Gastrocnemius medialis (tissue), 4 donors: ENCODE results near the gene ATXN1. TPM values are rescaled to one million over a fixed set of nuclear protein-coding genes. Genes with fewer than 3 reads are reported as not detected.

Source experiments
- ATAC-seq, 2 donors: fragments of 150-250 bp; one replicate each; pipeline ENCODE4 v1.9.1; 2016
- DNase-seq, 2 donors: peaks; one replicate each; pipeline ENCODE4 v3.0.0-alpha.2; 2019
- H3K27ac ChIP-seq, 4 donors: fragments of 200-600 bp; sonication (generic); 1 replicate in 1 of 4; 2 replicates in 3 of 4; pipeline ENCODE4 v1.5.1; 2016 to 2018; ENCODE audit warnings: mild to moderate bottlenecking in 2 of 4, moderate library complexity in 1 of 4
- H3K27me3 ChIP-seq, 3 donors: fragments of 200-600 bp; sonication (generic) in 2 of 3; 1 replicate in 1 of 3; 2 replicates in 2 of 3; pipeline versions ENCODE4 v1.5.1 to v1.6.0; 2016 to 2019; ENCODE audit warnings: mild to moderate bottlenecking in 1 of 3, moderate library complexity in 1 of 3
- H3K36me3 ChIP-seq, 2 donors: fragments of 200-600 bp; sonication (generic) in 1 of 2; one replicate each; pipeline ENCODE4 v1.5.1; 2017 to 2018
- H3K4me1 ChIP-seq, 2 donors: fragments of 200-600 bp; sonication (generic) in 1 of 2; one replicate each; pipeline ENCODE4 v1.5.1; 2016 to 2017; ENCODE audit warnings: mild to moderate bottlenecking in 2 of 2
- H3K4me3 ChIP-seq, 4 donors: fragments of 200-600 bp; sonication (generic) in 3 of 4; 1 replicate in 1 of 4; 2 replicates in 3 of 4; pipeline ENCODE4 v1.5.1; 2016 to 2019; ENCODE audit warnings: mild to moderate bottlenecking in 2 of 4
- H3K9me3 ChIP-seq, 3 donors: fragments of 200-600 bp; sonication (generic) in 2 of 3; 1 replicate in 1 of 3; 2 replicates in 2 of 3; pipeline ENCODE4 v1.5.1; 2016 to 2019
- POLR2A ChIP-seq, 2 donors: fragments of 450-650 bp; IDR thresholded peaks; one replicate each; pipeline ENCODE4 v1.6.1; 2017; ENCODE audit warnings: antibody characterized with exemption in 2 of 2, mild to moderate bottlenecking in 2 of 2, moderate library complexity in 2 of 2
- in situ Hi-C, 4 donors: fragments of 200-750 bp; cut with MboI; loops; one replicate each; pipeline versions ENCODE4 v1.15.0 to v1.8.0; 2017; ENCODE audit warnings: low sequenced_read_pairs in 4 of 4
- intact Hi-C: fragments of 100-400 bp; cut with DNase I; formaldehyde crosslinking; loops from one replicate; pipeline ENCODE4 v1.15.1; 2023; ENCODE audit warnings: low total_unique reads
- total RNA-seq, 4 donors: library from RNA; depleted of rRNA; stranded (reverse); fragments of >200 nt; gene quantifications; one replicate each; pipeline versions ENCODE4 v1.1.0 to v1.2.3, GENCODE V29; 2016
- TF ChIP-seq, protein P1 (sequence below), 5 experiments: fragments of 450-650 bp in 3 of 5; fragments of 200-600 bp in 2 of 5; sonication (generic) in 2 of 5; IDR thresholded peaks in 4 of 5; conservative IDR thresholded peaks in 1 of 5; 1 replicate in 4 of 5; 2 replicates in 1 of 5; pipeline ENCODE4 v1.5.1; 2016 to 2019; ENCODE audit warnings: antibody characterized with exemption in 5 of 5, mild to moderate bottlenecking in 3 of 5, moderate library complexity in 3 of 5

ATXN1 gene
- total RNA-seq, 4 donors from 2014 or later, result 21.8 to 42.9 (median 33.1) TPM

DNA sequence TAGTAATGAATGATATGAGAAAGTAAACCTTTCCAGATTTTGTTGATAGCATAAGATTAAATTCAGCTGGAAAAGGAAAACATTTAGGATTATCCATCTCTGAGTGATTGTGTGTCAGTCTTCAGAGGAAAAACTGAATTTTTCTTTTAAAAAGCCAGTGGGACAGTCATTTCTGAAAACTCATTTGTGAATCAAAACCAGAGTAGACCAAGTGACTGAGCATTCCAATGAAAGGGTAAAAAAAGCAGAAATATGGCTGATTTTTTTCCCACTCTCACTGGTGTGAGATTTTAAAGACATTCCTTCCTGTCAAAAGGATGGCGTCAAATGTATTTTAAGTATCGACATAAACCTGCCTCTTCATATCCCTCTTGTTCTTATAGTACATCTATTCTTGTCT, 308.9 kb downstream of the ATXN1 start:
- Histone ChIP-seq H3K27me3 (no peaks in the 10 kb centered on the region), H3K4me1 (no peaks in the 10 kb centered on the region), H3K9me3 (no peaks in the 10 kb centered on the region), H3K36me3 (no peaks in the 10 kb centered on the region), H3K27ac (no peak overlapping the region), H3K4me3 (no peak overlapping the region)
- DNase-seq (no peak), ATAC-seq (no peak)
- in situ Hi-C loops, result no loop called here
- intact Hi-C loops, result no loop called here
- TF ChIP-seq POLR2A (IDR thresholded peaks at IDR 0.05), result no peak
- TF ChIP-seq, protein P1, sequence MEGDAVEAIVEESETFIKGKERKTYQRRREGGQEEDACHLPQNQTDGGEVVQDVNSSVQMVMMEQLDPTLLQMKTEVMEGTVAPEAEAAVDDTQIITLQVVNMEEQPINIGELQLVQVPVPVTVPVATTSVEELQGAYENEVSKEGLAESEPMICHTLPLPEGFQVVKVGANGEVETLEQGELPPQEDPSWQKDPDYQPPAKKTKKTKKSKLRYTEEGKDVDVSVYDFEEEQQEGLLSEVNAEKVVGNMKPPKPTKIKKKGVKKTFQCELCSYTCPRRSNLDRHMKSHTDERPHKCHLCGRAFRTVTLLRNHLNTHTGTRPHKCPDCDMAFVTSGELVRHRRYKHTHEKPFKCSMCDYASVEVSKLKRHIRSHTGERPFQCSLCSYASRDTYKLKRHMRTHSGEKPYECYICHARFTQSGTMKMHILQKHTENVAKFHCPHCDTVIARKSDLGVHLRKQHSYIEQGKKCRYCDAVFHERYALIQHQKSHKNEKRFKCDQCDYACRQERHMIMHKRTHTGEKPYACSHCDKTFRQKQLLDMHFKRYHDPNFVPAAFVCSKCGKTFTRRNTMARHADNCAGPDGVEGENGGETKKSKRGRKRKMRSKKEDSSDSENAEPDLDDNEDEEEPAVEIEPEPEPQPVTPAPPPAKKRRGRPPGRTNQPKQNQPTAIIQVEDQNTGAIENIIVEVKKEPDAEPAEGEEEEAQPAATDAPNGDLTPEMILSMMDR (IDR thresholded peaks at IDR 0.05 in 4 of 5, conservative IDR thresholded peaks at IDR 0.05 in 1 of 5), result no peak

DNA sequence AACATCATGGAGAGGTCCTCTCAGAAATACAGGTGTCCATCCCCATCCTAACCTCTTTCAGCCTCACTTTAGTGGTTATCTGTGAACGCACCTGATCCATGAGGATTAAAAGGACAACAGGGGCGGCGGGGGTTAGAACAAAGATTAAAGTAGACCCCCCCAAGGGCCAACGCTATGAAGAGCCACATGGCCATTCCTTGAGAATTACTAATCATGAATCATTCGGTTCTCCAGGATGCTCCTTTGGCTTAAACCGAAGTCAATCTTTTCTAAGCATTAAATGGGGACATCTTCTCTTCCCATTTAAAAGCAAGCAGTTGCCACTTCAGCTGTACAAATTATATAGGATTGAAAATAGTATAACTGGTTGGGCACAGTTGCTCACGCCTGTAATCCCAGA, 310.4 kb downstream of the ATXN1 start:
- H3K4me1 ChIP-seq, result no peaks in the 10 kb centered on the region
- intact Hi-C loops (no loop called here), in situ Hi-C loops (no loop called here)
- DNase-seq (no peak), ATAC-seq (no peak)
- H3K27me3 ChIP-seq, result no peaks in the 10 kb centered on the region
- H3K27ac ChIP-seq, result no peak overlapping the region
- H3K4me3 ChIP-seq, result no peak overlapping the region
- no peaks in the 10 kb centered on the region for H3K36me3 ChIP-seq
- H3K9me3 ChIP-seq, result no peaks in the 10 kb centered on the region
- no peak for TF ChIP-seq POLR2A (IDR thresholded peaks at IDR 0.05)
- TF ChIP-seq, protein P1 (IDR thresholded peaks at IDR 0.05 in 4 of 5, conservative IDR thresholded peaks at IDR 0.05 in 1 of 5), result no peak

DNA sequence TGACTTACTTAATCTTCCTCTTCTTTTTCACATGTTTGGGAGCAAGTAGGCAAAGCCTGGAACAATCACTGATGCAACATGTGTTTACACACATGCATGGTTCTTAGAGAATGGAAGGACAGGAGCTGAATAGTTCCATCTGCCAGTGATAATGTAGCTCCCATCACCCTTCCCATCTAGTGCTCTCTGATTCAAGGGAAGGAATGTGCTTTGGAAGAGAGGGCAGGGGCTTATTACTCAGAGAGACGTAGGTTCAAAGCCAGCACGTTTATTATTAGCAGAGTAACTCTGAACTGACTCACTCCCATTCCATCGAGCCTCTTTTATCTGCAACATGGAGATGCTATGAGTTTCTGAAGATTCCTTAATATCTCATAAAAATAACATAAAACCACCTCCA, 311.0 kb downstream of the ATXN1 start:
- no peaks in the 10 kb centered on the region for H3K4me1 ChIP-seq
- in situ Hi-C loops (no loop called here), intact Hi-C loops (no loop called here)
- TF ChIP-seq POLR2A (IDR thresholded peaks at IDR 0.05), result no peak
- TF ChIP-seq, protein P1 (IDR thresholded peaks at IDR 0.05 in 4 of 5, conservative IDR thresholded peaks at IDR 0.05 in 1 of 5), result no peak
- DNase-seq, result no peak
- no peak overlapping the region for H3K4me3 ChIP-seq
- H3K36me3 ChIP-seq, result no peaks in the 10 kb centered on the region
- H3K27ac ChIP-seq, result no peak overlapping the region
- H3K9me3 ChIP-seq, result no peaks in the 10 kb centered on the region
- no peak for ATAC-seq
- H3K27me3 ChIP-seq, result no peaks in the 10 kb centered on the region

DNA sequence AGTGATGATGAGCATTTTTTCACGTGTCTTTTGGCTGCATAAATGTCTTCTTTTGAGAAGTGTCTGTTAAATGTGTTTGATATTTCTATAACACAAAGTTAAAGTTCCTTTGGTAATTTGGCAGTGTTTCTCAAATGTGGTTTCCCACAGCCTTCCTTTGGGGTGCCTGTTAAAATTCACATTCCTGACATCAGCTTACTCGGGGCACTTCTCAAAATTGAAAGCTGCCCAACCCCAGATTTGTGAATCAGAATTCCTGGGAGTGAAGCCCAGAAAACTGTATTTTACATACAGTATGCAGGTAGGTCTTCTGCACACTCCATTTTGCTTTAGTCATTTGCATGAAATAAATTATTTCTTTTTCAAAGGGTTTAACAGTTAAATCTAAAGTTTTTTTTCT, 315.0 kb downstream of the ATXN1 start:
- no peak overlapping the region for H3K4me3 ChIP-seq
- ATAC-seq (no peak), DNase-seq (no peak)
- in situ Hi-C loops, result no loop called here
- TF ChIP-seq, protein P1 (IDR thresholded peaks at IDR 0.05 in 4 of 5, conservative IDR thresholded peaks at IDR 0.05 in 1 of 5), result no peak
- no peak for TF ChIP-seq POLR2A (IDR thresholded peaks at IDR 0.05)
- H3K27me3 ChIP-seq, result no peaks in the 10 kb centered on the region
- H3K9me3 ChIP-seq, result no peaks in the 10 kb centered on the region
- intact Hi-C loops, result no loop called here
- H3K27ac ChIP-seq, result no peak overlapping the region
- H3K36me3 ChIP-seq, result no peaks in the 10 kb centered on the region
- H3K4me1 ChIP-seq, result peaks cover 0 to 5% of the 10 kb centered on the region in 2 donors

DNA sequence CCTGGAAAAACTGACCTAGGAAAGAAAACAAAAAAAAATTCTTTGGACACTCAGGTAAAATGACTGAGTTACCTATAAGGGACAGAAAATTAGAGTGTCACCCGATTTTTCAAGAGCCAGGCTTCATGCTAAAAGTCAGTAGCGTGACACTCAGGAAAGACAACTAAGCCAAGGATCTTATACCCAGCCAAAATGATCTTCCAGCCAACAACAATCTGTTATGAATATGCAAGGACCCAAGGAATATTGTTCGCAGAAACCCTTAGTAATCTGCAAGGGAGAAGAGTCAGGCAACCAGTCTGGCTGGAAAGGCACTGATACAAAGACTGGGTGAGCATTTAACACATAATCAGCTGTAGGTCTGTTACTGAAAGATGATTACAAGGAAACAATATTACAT, 319.2 kb downstream of the ATXN1 start:
- no peaks in the 10 kb centered on the region for H3K27me3 ChIP-seq
- TF ChIP-seq POLR2A (IDR thresholded peaks at IDR 0.05), result no peak
- TF ChIP-seq, protein P1 (IDR thresholded peaks at IDR 0.05 in 4 of 5, conservative IDR thresholded peaks at IDR 0.05 in 1 of 5), result no peak
- H3K36me3 ChIP-seq, result no peaks in the 10 kb centered on the region
- in situ Hi-C loops (no loop called here), intact Hi-C loops (no loop called here)
- no peak for ATAC-seq
- no peak overlapping the region for H3K4me3 ChIP-seq
- H3K27ac ChIP-seq, result no peak overlapping the region
- H3K4me1 ChIP-seq, result peaks cover 21 to 30% of the 10 kb centered on the region in 2 donors
- DNase-seq, result no peak
- no peaks in the 10 kb centered on the region for H3K9me3 ChIP-seq
